Measurements from ENCODE around the gene NUP37. TPM values are rescaled to one million over a fixed set of nuclear protein-coding genes. Genes with fewer than 3 reads are reported as not detected.
A peak's percentile ranks its signal among the peaks of the same experiment; 100 is the strongest.
"Not testable (repeated sequence)": the region's sequence is repeated elsewhere in the genome, so short reads cannot be mapped to it uniquely, and the experiment has no call there.

NUP37 gene
- 19.1 TPM for total RNA-seq
- long read RNA-seq, transcript NUP37-209 (10 exons, 2,372 nt): major isoform, 6 of 9 reads
- long read RNA-seq, partial matches to known transcripts: 2 of 9 reads
- long read RNA-seq, other reads (novel, unspliced or antisense): 0 of 9 reads

DNA sequence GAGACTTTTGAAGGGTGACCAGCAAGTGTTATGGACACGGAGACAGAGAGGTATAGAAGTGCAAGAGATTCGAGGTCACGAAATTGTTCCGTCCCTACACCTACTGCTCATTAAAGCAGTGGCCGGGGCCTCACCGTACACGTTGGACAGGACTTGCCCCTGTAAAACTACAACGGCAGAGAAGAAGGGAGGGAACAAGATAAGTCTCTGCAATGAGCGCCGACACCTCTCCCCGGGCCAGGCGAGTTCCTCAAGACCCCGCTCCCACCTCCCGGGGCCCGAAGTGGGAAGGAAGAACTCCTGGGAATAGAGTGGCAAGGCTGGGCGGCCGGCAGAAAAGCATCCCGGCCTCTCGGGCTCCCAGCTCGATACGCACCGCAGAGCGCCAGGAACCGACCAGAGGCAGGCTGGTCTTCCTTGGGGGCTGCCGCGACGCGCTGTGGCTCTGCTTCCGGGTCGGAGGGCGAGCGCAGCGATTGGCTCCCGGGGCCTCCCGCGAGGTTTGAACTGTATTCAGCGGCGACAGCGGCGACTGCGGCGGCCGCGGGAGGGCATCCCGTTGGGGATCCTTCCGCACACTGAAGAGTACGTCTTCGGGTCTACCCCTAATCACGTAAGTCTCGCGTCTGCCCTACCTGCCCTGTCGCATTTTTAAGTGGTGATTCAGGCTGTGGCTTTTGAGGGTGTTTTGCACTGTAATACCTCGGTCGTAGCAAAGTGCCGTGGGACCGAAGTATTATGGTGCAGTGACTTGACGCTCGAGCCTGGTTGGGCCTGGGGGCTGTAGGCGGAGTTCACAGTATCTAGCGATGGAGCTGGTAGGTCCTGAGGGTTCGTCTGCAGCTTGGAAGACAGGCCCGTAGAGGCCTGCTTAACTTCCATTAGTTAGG, at the start of gene NUP37, which contains the start of gene PARPBP:
TSS of gene NUP37 (minus strand) at position 441 of the 890 bp plus-strand sequence. CDS start 1,596 bp downstream, outside the sequence.
TSS of gene PARPBP (plus strand) at position 510 of the 890 bp plus-strand sequence. CDS start 3,706 bp downstream, outside the sequence.
- Histone ChIP-seq H3K4me1 (peaks cover 20% of the 10 kb centered on the region), H3K27ac (peak within 1 kb of the TSS; percentile 90), H3K9me3 (no peaks in the 10 kb centered on the region), H3K36me3 (peaks cover 32% of the 10 kb centered on the region), H3K4me3 (peak within 1 kb of the TSS; percentile 88), H3K27me3 (ENCODE audit: low read depth) (no peaks in the 10 kb centered on the region)
- TF ChIP-seq, protein P1, sequence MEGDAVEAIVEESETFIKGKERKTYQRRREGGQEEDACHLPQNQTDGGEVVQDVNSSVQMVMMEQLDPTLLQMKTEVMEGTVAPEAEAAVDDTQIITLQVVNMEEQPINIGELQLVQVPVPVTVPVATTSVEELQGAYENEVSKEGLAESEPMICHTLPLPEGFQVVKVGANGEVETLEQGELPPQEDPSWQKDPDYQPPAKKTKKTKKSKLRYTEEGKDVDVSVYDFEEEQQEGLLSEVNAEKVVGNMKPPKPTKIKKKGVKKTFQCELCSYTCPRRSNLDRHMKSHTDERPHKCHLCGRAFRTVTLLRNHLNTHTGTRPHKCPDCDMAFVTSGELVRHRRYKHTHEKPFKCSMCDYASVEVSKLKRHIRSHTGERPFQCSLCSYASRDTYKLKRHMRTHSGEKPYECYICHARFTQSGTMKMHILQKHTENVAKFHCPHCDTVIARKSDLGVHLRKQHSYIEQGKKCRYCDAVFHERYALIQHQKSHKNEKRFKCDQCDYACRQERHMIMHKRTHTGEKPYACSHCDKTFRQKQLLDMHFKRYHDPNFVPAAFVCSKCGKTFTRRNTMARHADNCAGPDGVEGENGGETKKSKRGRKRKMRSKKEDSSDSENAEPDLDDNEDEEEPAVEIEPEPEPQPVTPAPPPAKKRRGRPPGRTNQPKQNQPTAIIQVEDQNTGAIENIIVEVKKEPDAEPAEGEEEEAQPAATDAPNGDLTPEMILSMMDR (IDR thresholded peaks at IDR 0.05): no peak
- peak; percentile 99 to 100 for ATAC-seq
- DNase-seq: peak; percentile 92
- intact Hi-C loops (cut with DNase I): no loop called here

GRCh38 chr12:102167821-102168604, 48.1 kb upstream of the NUP37 start:
- Histone ChIP-seq H3K9me3 (no peaks in the 10 kb centered on the region), H3K27me3 (ENCODE audit: low read depth) (no peaks in the 10 kb centered on the region), H3K4me3 (no peak overlapping the region), H3K36me3 (no peaks in the 10 kb centered on the region), H3K4me1 (no peaks in the 10 kb centered on the region), H3K27ac (no peak overlapping the region)
- no peak for ATAC-seq
- DNase-seq: no peak
- TF ChIP-seq, protein P1 (IDR thresholded peaks at IDR 0.05): no peak
- intact Hi-C loops (cut with DNase I): no loop called here

DNA sequence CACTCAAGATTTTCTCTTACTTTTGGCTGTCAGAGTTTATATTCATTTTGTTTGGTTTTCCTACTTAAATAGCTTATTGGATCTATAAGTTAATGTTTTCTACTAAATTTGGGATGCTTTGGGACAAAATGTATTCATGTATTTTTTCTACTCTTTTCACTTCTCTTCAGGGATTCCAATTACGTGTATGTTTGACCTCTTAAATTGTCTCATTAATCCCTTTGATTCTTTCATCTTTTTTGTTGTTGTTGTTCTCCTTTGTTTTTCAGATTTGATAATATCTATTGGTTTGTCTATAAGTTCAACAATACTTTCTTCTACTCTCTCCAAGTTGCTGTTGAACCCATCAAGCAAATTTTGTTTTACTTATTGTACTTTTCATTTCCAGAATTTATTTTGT, 43.5 kb upstream of the NUP37 start:
- intact Hi-C loops (cut with DNase I): no loop called here

GRCh38 chr12:102155206-102155605, 35.3 kb upstream of the NUP37 start:
- H3K27me3 ChIP-seq (ENCODE audit: low read depth); H3K36me3 ChIP-seq; H3K27ac ChIP-seq; DNase-seq; H3K9me3 ChIP-seq; intact Hi-C loops (cut with DNase I); H3K4me3 ChIP-seq; ATAC-seq; H3K4me1 ChIP-seq: not testable (repeated sequence)

More for the DNA sequence above, 43.5 kb upstream of the NUP37 start:
- no peak for DNase-seq
- no peaks in the 10 kb centered on the region for H3K27me3 ChIP-seq (ENCODE audit: low read depth)
- no peak overlapping the region for H3K4me3 ChIP-seq
- TF ChIP-seq, protein P1 (IDR thresholded peaks at IDR 0.05): no peak
- H3K4me1 ChIP-seq: no peaks in the 10 kb centered on the region
- no peak for ATAC-seq
- H3K9me3 ChIP-seq: no peaks in the 10 kb centered on the region
- H3K36me3 ChIP-seq: no peaks in the 10 kb centered on the region
- H3K27ac ChIP-seq: no peak overlapping the region

GRCh38 chr12:102147062-102147587, 27.2 kb upstream of the NUP37 start:
- H3K4me3 ChIP-seq; H3K27ac ChIP-seq; ATAC-seq; H3K27me3 ChIP-seq (ENCODE audit: low read depth); DNase-seq; H3K9me3 ChIP-seq; H3K36me3 ChIP-seq; H3K4me1 ChIP-seq; intact Hi-C loops (cut with DNase I): not testable (repeated sequence)

GRCh38 chr12:102144221-102144620, 24.3 kb upstream of the NUP37 start:
- Histone ChIP-seq H3K9me3 (no peaks in the 10 kb centered on the region), H3K27me3 (ENCODE audit: low read depth) (no peaks in the 10 kb centered on the region), H3K4me1 (no peaks in the 10 kb centered on the region), H3K36me3 (no peaks in the 10 kb centered on the region), H3K4me3 (no peak overlapping the region), H3K27ac (no peak overlapping the region)
- ATAC-seq (no peak), DNase-seq (no peak)
- intact Hi-C loops (cut with DNase I): no loop called here
- TF ChIP-seq, protein P1 (IDR thresholded peaks at IDR 0.05): no peak

DNA sequence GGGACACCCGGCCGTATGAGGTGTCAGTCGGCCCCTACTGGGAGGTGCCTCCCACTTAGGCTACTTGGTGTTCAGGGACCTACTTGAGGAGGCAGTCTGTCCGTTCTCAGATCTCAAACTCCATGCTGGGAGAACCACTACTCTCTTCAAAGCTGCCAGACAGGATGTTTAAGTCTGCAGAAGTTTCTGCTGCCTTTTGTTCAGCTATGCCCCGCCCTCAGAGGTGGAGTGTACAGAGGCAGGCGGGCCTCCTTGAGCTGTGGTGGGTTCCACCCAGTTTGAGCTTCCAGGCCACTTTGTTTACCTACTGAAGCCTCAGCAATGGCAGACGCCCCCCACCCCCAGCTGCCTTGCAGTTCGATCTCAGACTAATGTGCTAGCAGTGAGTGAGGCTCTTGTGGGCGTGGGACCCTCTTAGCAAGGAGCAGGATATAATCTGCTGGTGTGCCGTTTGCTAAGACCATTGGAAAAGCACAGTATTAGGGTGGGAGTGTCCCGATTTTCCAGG, 23.0 kb upstream of the NUP37 start:
- H3K36me3 ChIP-seq; ATAC-seq; H3K9me3 ChIP-seq; DNase-seq; H3K4me1 ChIP-seq; H3K4me3 ChIP-seq; intact Hi-C loops (cut with DNase I); H3K27ac ChIP-seq; H3K27me3 ChIP-seq (ENCODE audit: low read depth): not testable (repeated sequence)

- DNase-seq; H3K27ac ChIP-seq; ATAC-seq; H3K4me3 ChIP-seq; H3K9me3 ChIP-seq; intact Hi-C loops (cut with DNase I); H3K36me3 ChIP-seq; H3K4me1 ChIP-seq; H3K27me3 ChIP-seq (ENCODE audit: low read depth): not testable (repeated sequence)
Measured at GRCh38 chr12:102137619-102138018, 17.7 kb upstream of the NUP37 start.

- H3K4me1 ChIP-seq; DNase-seq; H3K36me3 ChIP-seq; H3K27ac ChIP-seq; H3K27me3 ChIP-seq (ENCODE audit: low read depth); ATAC-seq; intact Hi-C loops (cut with DNase I); H3K4me3 ChIP-seq; H3K9me3 ChIP-seq: not testable (repeated sequence)
Measured at GRCh38 chr12:102131442-102131841, 11.5 kb upstream of the NUP37 start.

Measured in lower lobe of right lung (tissue), 2 donors.